Vagina (tissue), 2 donors: ENCODE data around the gene SELENOS.

Experiments used
- CTCF ChIP-seq, 3 experiments: fragments of 450-650 bp in 2 of 3; fragments of 200-600 bp in 1 of 3; sonication (generic) in 1 of 3; IDR thresholded peaks; one replicate each; pipeline ENCODE4 v1.5.1; 2017 to 2019; ENCODE audit warnings: antibody characterized with exemption in 3 of 3, mild to moderate bottlenecking in 2 of 3, moderate library complexity in 2 of 3
- POLR2A ChIP-seq, 2 donors: fragments of 450-650 bp; IDR thresholded peaks; one replicate each; pipeline ENCODE4 v1.6.1; 2017; ENCODE audit warnings: antibody characterized with exemption in 2 of 2, mild to moderate bottlenecking in 2 of 2, moderate library complexity in 2 of 2

GRCh38 chr15:101242999-101243336, 34.3 kb downstream of the SELENOS start:
- no peak for TF ChIP-seq CTCF (IDR thresholded peaks at IDR 0.05)
- no peak for TF ChIP-seq POLR2A (IDR thresholded peaks at IDR 0.05)
